Lower lobe of right lung (tissue), 2 donors: ENCODE measurements around the gene WDFY4. TPM values are rescaled to one million over a fixed set of nuclear protein-coding genes. Genes with fewer than 3 reads are reported as not detected.

Source experiments
- ATAC-seq, 2 donors: fragments of 200-7000 bp; cut with Tn5 transposase; one replicate each; pipeline ENCODE4 v1.9.1; 2020 to 2022; ENCODE audit warnings: mild to moderate bottlenecking in 2 of 2, moderate library complexity in 2 of 2
- DNase-seq: peaks from one replicate; pipeline ENCODE4 v3.0.0-alpha.2; 2020
- H3K27ac ChIP-seq: fragments of 200-600 bp; one replicate; pipeline ENCODE4 v1.8.0; 2022
- H3K27me3 ChIP-seq: fragments of 200-600 bp; one replicate; pipeline ENCODE4 v1.8.0; 2022; ENCODE audit warnings: low read depth
- H3K36me3 ChIP-seq: fragments of 200-600 bp; one replicate; pipeline ENCODE4 v1.8.0; 2022; ENCODE audit warnings: mild to moderate bottlenecking
- H3K4me1 ChIP-seq: fragments of 200-600 bp; one replicate; pipeline ENCODE4 v1.8.0; 2022
- H3K4me3 ChIP-seq: fragments of 200-600 bp; one replicate; pipeline ENCODE4 v1.8.0; 2022; ENCODE audit warnings: mild to moderate bottlenecking
- H3K9me3 ChIP-seq: fragments of 200-600 bp; one replicate; pipeline ENCODE4 v1.8.0; 2022
- CTCF ChIP-seq: fragments of 200-600 bp; IDR thresholded peaks from one replicate; pipeline ENCODE4 v1.8.0; 2022; ENCODE audit warnings: antibody characterized with exemption, mild to moderate bottlenecking
- intact Hi-C: fragments of 100-400 bp; cut with DNase I; formaldehyde crosslinking; loops from one replicate; pipeline ENCODE4 v1.11.0; 2022
- total RNA-seq: library from RNA; stranded (reverse); fragmentation: NEBNext Ultra II Directional; extraction: Animal tissue kit (Norgen Biotek cat#: 25700); gene quantifications from one replicate; pipeline ENCODE4 v1.2.1, GENCODE V29; 2021
- donor health status: DM: no; HTN: yes; CAD: no; lungs with severe emphysema.

The WDFY4 gene
- total RNA-seq, 1 donor from 2014 or later, result 44.4 TPM

GRCh38 chr10:48742891-48743860 is 58.5 kb downstream of the WDFY4 start:
- H3K36me3 ChIP-seq, result no peaks in the 10 kb centered on the region
- no peak overlapping the region for H3K4me3 ChIP-seq
- intact Hi-C loops, result no loop called here
- no peaks in the 10 kb centered on the region for H3K27me3 ChIP-seq
- H3K27ac ChIP-seq, result no peak overlapping the region
- no peak for TF ChIP-seq CTCF
- DNase-seq (no peak), ATAC-seq (peak; percentile 43 to 56)
- H3K9me3 ChIP-seq, result no peaks in the 10 kb centered on the region
- H3K4me1 ChIP-seq, result no peaks in the 10 kb centered on the region

- DNase-seq (no peak), ATAC-seq (no peak)
- Histone ChIP-seq H3K36me3 (no peaks in the 10 kb centered on the region), H3K4me1 (peaks cover 7% of the 10 kb centered on the region), H3K27me3 (no peaks in the 10 kb centered on the region), H3K4me3 (no peak overlapping the region), H3K27ac (no peak overlapping the region), H3K9me3 (no peaks in the 10 kb centered on the region)
- no peak for TF ChIP-seq CTCF
- intact Hi-C loops, result no loop called here
Measured at GRCh38 chr10:48744587-48744986, 59.9 kb downstream of the WDFY4 start.

- DNase-seq (no peak), ATAC-seq (no peak)
- no peaks in the 10 kb centered on the region for H3K27me3 ChIP-seq
- peaks cover 9% of the 10 kb centered on the region for H3K4me1 ChIP-seq
- H3K36me3 ChIP-seq, result no peaks in the 10 kb centered on the region
- H3K27ac ChIP-seq, result no peak overlapping the region
- no peak for TF ChIP-seq CTCF
- intact Hi-C loops, result no loop called here
- no peaks in the 10 kb centered on the region for H3K9me3 ChIP-seq
- no peak overlapping the region for H3K4me3 ChIP-seq
Measured at GRCh38 chr10:48745662-48746245, 61.1 kb downstream of the WDFY4 start.

- Histone ChIP-seq H3K36me3 (no peaks in the 10 kb centered on the region), H3K9me3 (no peaks in the 10 kb centered on the region), H3K4me1 (peaks cover 9% of the 10 kb centered on the region), H3K27ac (no peak overlapping the region), H3K27me3 (no peaks in the 10 kb centered on the region), H3K4me3 (no peak overlapping the region)
- intact Hi-C loops, result no loop called here
- ATAC-seq (peak; percentile 70 to 82), DNase-seq (peak; percentile 57)
- TF ChIP-seq CTCF, result no peak
Measured at GRCh38 chr10:48748573-48748972, 63.9 kb downstream of the WDFY4 start.

GRCh38 chr10:48749254-48749787 is 64.6 kb downstream of the WDFY4 start:
- Histone ChIP-seq H3K27me3 (no peaks in the 10 kb centered on the region), H3K4me1 (peaks cover 9% of the 10 kb centered on the region), H3K9me3 (no peaks in the 10 kb centered on the region), H3K4me3 (no peak overlapping the region), H3K36me3 (no peaks in the 10 kb centered on the region), H3K27ac (no peak overlapping the region)
- intact Hi-C loops, result no loop called here
- no peak for TF ChIP-seq CTCF
- DNase-seq (no peak), ATAC-seq (peak in 1 of 2 donors; percentile 19)
